ENCODE results near the gene USP24.

The USP24 gene

GRCh38 chr1:55215194-55216021 lies at the start of gene USP24:
Gene USP24 (minus strand): TSS chr1:55215364. CDS start chr1:55215113, 251 bp downstream.
- no peak for DNase-seq (ENCODE audit: low read depth, low spot score)

- no peak for DNase-seq (ENCODE audit: low read depth, low spot score)
Observed at GRCh38 chr1:55262822-55263221, 47.7 kb upstream of the USP24 start.

GRCh38 chr1:55259911-55260609 lies 44.9 kb upstream of the USP24 start:
- no peak for DNase-seq (ENCODE audit: low read depth, low spot score)

- DNase-seq (ENCODE audit: low read depth, low spot score): no peak
Observed at GRCh38 chr1:55257958-55258357, 42.8 kb upstream of the USP24 start.

GRCh38 chr1:55255901-55256300 lies 40.7 kb upstream of the USP24 start:
- no peak for DNase-seq (ENCODE audit: low read depth, low spot score)

- DNase-seq (ENCODE audit: low read depth, low spot score): no peak
Observed at GRCh38 chr1:55252942-55253589, 37.9 kb upstream of the USP24 start.

- no peak for DNase-seq (ENCODE audit: low read depth, low spot score)
Observed at GRCh38 chr1:55250399-55251075, 35.4 kb upstream of the USP24 start.

GRCh38 chr1:55249646-55250398 lies 34.7 kb upstream of the USP24 start:
- DNase-seq (ENCODE audit: low read depth, low spot score): no peak

- DNase-seq (ENCODE audit: low read depth, low spot score): no peak
Observed at GRCh38 chr1:55246896-55247295, 31.7 kb upstream of the USP24 start.

- DNase-seq (ENCODE audit: low read depth, low spot score): no peak
Observed at GRCh38 chr1:55246331-55246730, 31.2 kb upstream of the USP24 start.

- DNase-seq (ENCODE audit: low read depth, low spot score): no peak
Observed at GRCh38 chr1:55245781-55246180, 30.6 kb upstream of the USP24 start.

GRCh38 chr1:55244476-55245099 lies 29.4 kb upstream of the USP24 start:
- no peak for DNase-seq (ENCODE audit: low read depth, low spot score)

GRCh38 chr1:55243655-55244054 lies 28.5 kb upstream of the USP24 start:
- no peak for DNase-seq (ENCODE audit: low read depth, low spot score)

GRCh38 chr1:55239548-55239947 lies 24.4 kb upstream of the USP24 start:
- no peak for DNase-seq (ENCODE audit: low read depth, low spot score)

GRCh38 chr1:55235722-55236121 lies 20.6 kb upstream of the USP24 start:
- DNase-seq (ENCODE audit: low read depth, low spot score): peak; percentile 15

GRCh38 chr1:55234016-55234415 lies 18.9 kb upstream of the USP24 start:
- DNase-seq (ENCODE audit: low read depth, low spot score): no peak

- no peak for DNase-seq (ENCODE audit: low read depth, low spot score)
Observed at GRCh38 chr1:55233145-55233777, 18.1 kb upstream of the USP24 start.

GRCh38 chr1:55232448-55233144 lies 17.4 kb upstream of the USP24 start:
- no peak for DNase-seq (ENCODE audit: low read depth, low spot score)

- no peak for DNase-seq (ENCODE audit: low read depth, low spot score)
Observed at GRCh38 chr1:55231745-55232144, 16.6 kb upstream of the USP24 start.

- no peak for DNase-seq (ENCODE audit: low read depth, low spot score)
Observed at GRCh38 chr1:55230659-55231058, 15.5 kb upstream of the USP24 start.

All from brain pericyte (primary cell).